IPS-20b (cell line): ENCODE data around the gene JUNB.

ENCODE experiments used
- H3K27ac ChIP-seq: one replicate; pipeline ENCODE4 v1.5.1; 2013; ENCODE audit warnings: low read length
- H3K27me3 ChIP-seq: 2 replicates; pipeline ENCODE4 v1.6.1; 2013; ENCODE audit warnings: mild to moderate bottlenecking, low read length, inconsistent platforms; ENCODE audit not compliant: insufficient read depth
- H3K36me3 ChIP-seq: 2 replicates; pipeline ENCODE4 v1.6.1; 2013; ENCODE audit warnings: low read depth, mild to moderate bottlenecking, inconsistent platforms, low read length, moderate library complexity; ENCODE audit not compliant: insufficient read depth
- H3K4me1 ChIP-seq: 2 replicates; pipeline ENCODE4 v1.6.1; 2013; ENCODE audit warnings: mild to moderate bottlenecking, control low read depth, inconsistent platforms, low read length, moderate library complexity; ENCODE audit not compliant: insufficient read depth
- H3K4me3 ChIP-seq: 2 replicates; pipeline ENCODE4 v1.5.1; 2013; ENCODE audit warnings: mild to moderate bottlenecking, low read length, inconsistent platforms
- H3K9ac ChIP-seq: 2 replicates; pipeline ENCODE4 v1.6.1; 2013; ENCODE audit warnings: low read depth, mild to moderate bottlenecking, inconsistent platforms, low read length, moderate library complexity
- H3K9me3 ChIP-seq: 2 replicates; pipeline ENCODE4 v1.6.1; 2013; ENCODE audit warnings: mild to moderate bottlenecking, low read depth, low read length, inconsistent platforms; ENCODE audit not compliant: insufficient read depth

JUNB gene

DNA sequence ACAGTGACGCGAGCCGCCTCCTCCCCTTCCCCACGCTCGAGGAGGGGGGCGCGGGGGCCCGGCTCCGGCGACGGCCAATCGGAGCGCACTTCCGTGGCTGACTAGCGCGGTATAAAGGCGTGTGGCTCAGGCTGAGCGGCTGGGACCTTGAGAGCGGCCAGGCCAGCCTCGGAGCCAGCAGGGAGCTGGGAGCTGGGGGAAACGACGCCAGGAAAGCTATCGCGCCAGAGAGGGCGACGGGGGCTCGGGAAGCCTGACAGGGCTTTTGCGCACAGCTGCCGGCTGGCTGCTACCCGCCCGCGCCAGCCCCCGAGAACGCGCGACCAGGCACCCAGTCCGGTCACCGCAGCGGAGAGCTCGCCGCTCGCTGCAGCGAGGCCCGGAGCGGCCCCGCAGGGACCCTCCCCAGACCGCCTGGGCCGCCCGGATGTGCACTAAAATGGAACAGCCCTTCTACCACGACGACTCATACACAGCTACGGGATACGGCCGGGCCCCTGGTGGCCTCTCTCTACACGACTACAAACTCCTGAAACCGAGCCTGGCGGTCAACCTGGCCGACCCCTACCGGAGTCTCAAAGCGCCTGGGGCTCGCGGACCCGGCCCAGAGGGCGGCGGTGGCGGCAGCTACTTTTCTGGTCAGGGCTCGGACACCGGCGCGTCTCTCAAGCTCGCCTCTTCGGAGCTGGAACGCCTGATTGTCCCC is at the start of gene JUNB:
Gene JUNB (plus strand): TSS at position 142 of the 706 bp plus-strand sequence. CDS start 286 bp downstream, at position 428.
- Histone ChIP-seq H3K4me1 (peaks cover 31% of the 10 kb centered on the region), H3K4me3 (peak within 1 kb of the TSS; percentile 76)

DNA sequence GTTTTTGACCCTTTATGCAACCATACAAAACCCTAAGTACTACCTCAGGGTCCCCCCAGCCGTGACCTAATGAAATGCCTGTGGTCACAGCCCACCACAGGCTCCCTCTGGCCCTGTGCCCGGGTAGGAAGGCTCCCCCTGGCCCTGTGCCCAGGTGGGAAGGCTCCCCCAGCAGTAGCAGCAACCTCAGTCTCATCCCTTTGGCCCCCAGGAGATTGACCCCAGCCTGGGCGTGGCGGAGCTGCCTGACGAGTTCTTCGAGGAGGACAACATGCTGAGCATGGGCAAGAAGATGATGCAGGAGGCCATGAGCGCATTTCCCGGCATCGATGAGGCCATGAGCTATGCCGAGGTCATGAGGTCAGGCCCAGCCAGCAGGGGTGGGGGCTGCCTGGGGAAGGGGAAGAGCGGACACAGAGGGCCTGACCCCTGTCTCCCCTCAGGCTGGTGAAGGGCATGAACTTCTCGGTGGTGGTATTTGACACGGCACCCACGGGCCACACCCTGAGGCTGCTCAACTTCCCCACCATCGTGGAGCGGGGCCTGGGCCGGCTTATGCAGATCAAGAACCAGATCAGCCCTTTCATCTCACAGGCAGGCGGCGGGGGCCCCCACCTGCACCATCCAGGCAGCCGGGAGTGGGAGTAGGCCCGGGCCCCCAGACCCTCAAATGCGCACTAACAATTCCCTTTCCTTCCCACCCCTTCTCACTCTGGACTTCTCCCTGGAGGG is 46.0 kb upstream of the JUNB start:
- H3K36me3 ChIP-seq: peaks cover 44% of the 10 kb centered on the region
- no peak overlapping the region for H3K9ac ChIP-seq
- no peaks in the 10 kb centered on the region for H3K9me3 ChIP-seq
- H3K27me3 ChIP-seq: peaks cover 9% of the 10 kb centered on the region
- H3K27ac ChIP-seq: no peak overlapping the region
- no peaks in the 10 kb centered on the region for H3K4me1 ChIP-seq
- no peak overlapping the region for H3K4me3 ChIP-seq

More for the DNA sequence above, at the start of gene JUNB:
- H3K27me3 ChIP-seq: peaks cover 40% of the 10 kb centered on the region
- peak within 1 kb of the TSS; percentile 75; the same call in 1 of the 2 replicates for H3K9ac ChIP-seq
- H3K9me3 ChIP-seq: no peaks in the 10 kb centered on the region
- H3K36me3 ChIP-seq: no peaks in the 10 kb centered on the region
- no peak within 1 kb of the TSS for H3K27ac ChIP-seq

DNA sequence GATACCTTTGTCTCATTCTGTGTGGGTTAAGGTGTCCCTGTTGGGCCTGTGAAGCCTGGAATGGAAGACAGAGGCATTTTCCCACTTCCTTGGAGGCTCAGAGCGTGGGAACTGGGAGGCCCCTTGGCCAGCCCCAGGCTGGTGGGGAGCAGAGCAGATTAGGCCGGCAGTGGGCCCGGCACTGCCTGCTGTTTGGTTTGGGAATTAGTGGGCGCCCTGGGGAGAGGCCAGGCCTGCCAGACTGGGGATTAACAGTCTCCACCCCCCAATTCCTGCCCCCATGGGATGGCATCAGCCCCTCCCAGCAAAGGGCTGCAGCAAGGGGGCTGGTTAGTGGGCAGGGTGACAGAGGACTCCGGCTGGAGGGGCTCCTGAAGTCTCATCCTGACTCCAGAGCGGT is 42.8 kb upstream of the JUNB start:
- Histone ChIP-seq H3K9ac (no peak overlapping the region), H3K36me3 (peaks cover 37% of the 10 kb centered on the region), H3K4me3 (no peak overlapping the region), H3K27me3 (peaks cover 36% of the 10 kb centered on the region), H3K9me3 (no peaks in the 10 kb centered on the region), H3K4me1 (no peaks in the 10 kb centered on the region), H3K27ac (no peak overlapping the region)

DNA sequence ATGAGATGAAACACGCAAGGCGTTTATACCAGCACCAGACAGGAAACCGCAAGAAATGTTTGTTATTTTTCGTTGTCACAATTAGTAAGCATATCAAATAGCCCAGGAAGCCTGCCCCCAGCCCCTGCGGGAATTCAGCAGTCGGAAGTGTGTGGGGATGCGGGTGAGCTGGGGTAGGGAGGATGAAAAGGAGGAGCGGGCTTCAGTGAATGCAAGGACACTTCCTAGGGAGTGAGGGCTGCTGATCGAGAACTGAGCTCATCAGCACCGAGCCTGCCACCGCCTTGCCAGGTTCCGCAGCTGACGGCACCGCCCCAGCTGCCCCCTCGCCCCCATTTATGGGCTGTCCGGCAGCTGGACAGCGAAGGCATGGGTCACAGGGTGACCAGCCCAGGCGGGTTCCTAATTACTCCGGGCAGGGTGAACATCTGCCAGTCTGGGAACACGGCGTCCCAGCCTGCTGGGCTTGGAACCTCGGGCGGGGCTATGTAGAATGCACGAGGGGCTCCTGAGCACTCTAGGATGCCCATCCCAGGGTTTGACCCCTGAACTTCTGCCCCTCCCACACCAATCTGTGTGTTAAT is 41.3 kb upstream of the JUNB start:
- no peaks in the 10 kb centered on the region for H3K4me1 ChIP-seq
- no peak overlapping the region for H3K4me3 ChIP-seq
- no peak overlapping the region for H3K9ac ChIP-seq
- H3K27ac ChIP-seq: no peak overlapping the region
- H3K27me3 ChIP-seq: peaks cover 40% of the 10 kb centered on the region
- peaks cover 29% of the 10 kb centered on the region for H3K36me3 ChIP-seq
- H3K9me3 ChIP-seq: no peaks in the 10 kb centered on the region

DNA sequence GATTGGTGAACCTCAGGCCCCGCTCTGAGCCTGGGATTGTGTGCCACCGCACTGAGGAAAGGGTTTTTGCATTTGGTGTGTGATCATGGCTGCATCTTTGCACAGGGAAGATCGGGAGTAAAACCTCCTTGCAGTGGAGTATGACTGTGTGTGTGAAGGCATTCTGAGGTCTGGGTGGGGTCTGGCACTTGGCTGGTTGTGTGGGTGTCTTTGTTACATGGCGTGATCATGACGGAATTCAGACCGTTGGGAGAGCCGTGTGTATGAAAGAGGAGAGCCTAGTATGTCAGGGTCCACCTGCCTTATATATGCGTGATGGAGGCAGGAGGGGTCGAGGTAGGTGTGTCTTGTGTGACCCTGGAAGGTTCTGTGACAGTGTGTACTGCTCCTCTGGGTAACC is 40.4 kb upstream of the JUNB start:
- Histone ChIP-seq H3K9ac (no peak overlapping the region), H3K36me3 (peaks cover 22% of the 10 kb centered on the region), H3K4me3 (no peak overlapping the region), H3K27me3 (peaks cover 40% of the 10 kb centered on the region), H3K9me3 (no peaks in the 10 kb centered on the region), H3K27ac (no peak overlapping the region), H3K4me1 (no peaks in the 10 kb centered on the region)

DNA sequence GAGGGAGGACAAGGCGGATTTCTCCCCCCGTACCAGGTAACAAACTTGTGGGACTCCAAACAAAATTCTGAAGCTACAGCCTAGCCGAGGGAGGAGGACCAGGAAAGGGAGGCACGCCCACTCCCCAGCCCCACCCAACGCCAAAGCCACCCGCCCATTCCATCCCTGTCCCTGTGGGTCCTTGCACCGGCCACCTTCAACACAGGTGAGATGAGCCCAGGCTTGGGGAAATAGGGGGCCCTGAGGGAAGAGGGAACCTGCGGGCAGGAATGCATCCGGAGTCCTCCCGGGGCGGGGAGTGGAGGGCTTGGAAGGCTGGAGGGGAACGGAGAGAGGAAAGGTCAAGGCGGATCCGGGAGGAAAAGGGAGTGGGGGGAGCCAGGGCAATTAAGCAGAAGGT is 39.7 kb upstream of the JUNB start, which contains the start of gene BEST2:
Gene BEST2 (plus strand): TSS at position 157 of the 400 bp plus-strand sequence. CDS start 802 bp downstream, outside the sequence.
- H3K4me3 ChIP-seq: peak within 1 kb of the TSS; percentile 62; the same call in 1 of the 2 replicates
- H3K27ac ChIP-seq: no peak within 1 kb of the TSS
- H3K36me3 ChIP-seq: peaks cover 15% of the 10 kb centered on the region; the same call in 1 of the 2 replicates
- H3K9ac ChIP-seq: no peak within 1 kb of the TSS
- no peaks in the 10 kb centered on the region for H3K9me3 ChIP-seq
- H3K27me3 ChIP-seq: peaks cover 40% of the 10 kb centered on the region
- no peaks in the 10 kb centered on the region for H3K4me1 ChIP-seq

GRCh38 chr19:12752056-12752781 is 39.1 kb upstream of the JUNB start:
- H3K27me3 ChIP-seq: peaks cover 40% of the 10 kb centered on the region
- H3K9me3 ChIP-seq: no peaks in the 10 kb centered on the region
- peaks cover 9% of the 10 kb centered on the region; the same call in 1 of the 2 replicates for H3K36me3 ChIP-seq
- no peak overlapping the region for H3K9ac ChIP-seq
- no peaks in the 10 kb centered on the region for H3K4me1 ChIP-seq
- H3K27ac ChIP-seq: no peak overlapping the region
- H3K4me3 ChIP-seq: peak overlapping the region; percentile 62; the same call in 1 of the 2 replicates

DNA sequence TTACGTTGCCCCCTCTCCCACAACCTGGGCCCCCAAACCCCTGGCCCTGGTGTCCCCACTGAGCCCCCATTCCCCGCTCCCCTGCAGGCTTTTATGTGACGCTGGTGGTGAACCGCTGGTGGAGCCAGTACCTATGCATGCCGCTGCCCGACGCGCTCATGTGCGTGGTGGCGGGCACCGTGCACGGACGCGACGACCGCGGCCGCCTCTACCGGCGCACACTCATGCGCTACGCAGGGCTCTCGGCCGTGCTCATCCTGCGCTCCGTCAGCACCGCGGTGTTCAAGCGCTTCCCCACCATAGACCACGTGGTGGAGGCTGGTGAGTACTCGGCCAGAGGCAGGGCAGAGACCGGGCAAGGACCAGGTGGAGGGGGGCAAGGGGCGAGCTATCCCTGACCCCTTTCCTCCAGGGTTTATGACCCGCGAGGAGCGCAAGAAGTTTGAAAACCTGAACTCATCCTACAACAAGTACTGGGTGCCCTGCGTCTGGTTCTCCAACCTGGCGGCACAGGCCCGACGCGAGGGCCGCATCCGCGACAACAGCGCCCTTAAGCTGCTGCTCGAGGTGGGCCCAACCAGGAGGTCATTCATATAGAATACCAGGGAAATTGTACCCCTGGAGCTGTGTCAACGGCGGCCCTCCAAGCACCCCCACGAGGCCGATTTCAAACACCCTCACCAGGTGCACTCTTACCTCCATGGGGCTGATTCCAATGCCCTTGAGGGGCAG is 36.7 kb upstream of the JUNB start:
- no peaks in the 10 kb centered on the region for H3K9me3 ChIP-seq
- peaks cover 43% of the 10 kb centered on the region for H3K27me3 ChIP-seq
- no peaks in the 10 kb centered on the region for H3K36me3 ChIP-seq
- no peak overlapping the region for H3K4me3 ChIP-seq
- no peaks in the 10 kb centered on the region for H3K4me1 ChIP-seq
- H3K27ac ChIP-seq: no peak overlapping the region
- H3K9ac ChIP-seq: no peak overlapping the region

GRCh38 chr19:12756150-12756883 is 35.0 kb upstream of the JUNB start:
- Histone ChIP-seq H3K4me1 (no peaks in the 10 kb centered on the region), H3K27ac (no peak overlapping the region), H3K36me3 (no peaks in the 10 kb centered on the region), H3K9ac (no peak overlapping the region), H3K27me3 (peaks cover 26% of the 10 kb centered on the region), H3K9me3 (no peaks in the 10 kb centered on the region), H3K4me3 (no peak overlapping the region)

DNA sequence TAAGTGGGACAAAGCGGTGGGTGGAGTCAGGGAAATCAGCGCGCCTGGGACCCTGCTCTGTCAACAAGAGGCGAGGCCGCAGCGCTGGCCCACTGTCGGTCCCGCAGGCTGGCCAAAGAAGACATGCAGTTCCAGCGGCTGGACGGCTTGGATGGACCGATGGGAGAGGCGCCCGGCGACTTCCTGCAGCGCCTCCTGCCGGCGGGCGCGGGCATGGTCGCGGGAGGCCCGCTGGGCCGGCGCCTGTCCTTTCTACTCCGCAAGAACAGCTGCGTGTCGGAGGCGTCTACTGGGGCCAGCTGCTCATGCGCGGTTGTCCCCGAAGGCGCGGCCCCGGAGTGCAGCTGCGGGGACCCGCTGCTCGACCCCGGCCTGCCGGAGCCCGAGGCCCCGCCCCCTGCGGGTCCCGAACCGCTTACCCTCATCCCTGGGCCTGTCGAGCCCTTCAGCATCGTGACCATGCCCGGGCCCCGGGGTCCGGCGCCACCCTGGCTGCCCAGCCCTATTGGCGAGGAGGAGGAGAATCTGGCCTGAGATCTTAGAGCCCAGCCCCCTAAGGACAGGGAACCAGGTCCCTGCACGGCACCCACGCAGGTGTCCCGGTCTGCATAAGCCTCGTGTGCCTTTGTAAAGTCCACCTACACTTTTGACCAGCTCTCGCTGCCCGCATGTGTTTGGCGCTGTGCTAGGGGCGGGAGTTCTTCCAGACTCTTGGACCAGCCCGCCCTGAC is 33.6 kb upstream of the JUNB start:
- Histone ChIP-seq H3K4me3 (peak overlapping the region; percentile 61), H3K27ac (no peak overlapping the region), H3K36me3 (peaks cover 9% of the 10 kb centered on the region; the same call in 1 of the 2 replicates), H3K9me3 (no peaks in the 10 kb centered on the region), H3K9ac (no peak overlapping the region; the same call in 1 of the 2 replicates), H3K27me3 (peaks cover 13% of the 10 kb centered on the region; the same call in 1 of the 2 replicates), H3K4me1 (no peaks in the 10 kb centered on the region)
